ENCODE results near the gene HOXB3. TPM values are rescaled to one million over a fixed set of nuclear protein-coding genes. Genes with fewer than 3 reads are reported as not detected.
"Not testable (repeated sequence)": the region's sequence is repeated elsewhere in the genome, so short reads cannot be mapped to it uniquely, and the experiment has no call there.

Gene HOXB3
- total RNA-seq, 2 experiments from 2014 or later = 8.2 to 10.3 TPM

DNA sequence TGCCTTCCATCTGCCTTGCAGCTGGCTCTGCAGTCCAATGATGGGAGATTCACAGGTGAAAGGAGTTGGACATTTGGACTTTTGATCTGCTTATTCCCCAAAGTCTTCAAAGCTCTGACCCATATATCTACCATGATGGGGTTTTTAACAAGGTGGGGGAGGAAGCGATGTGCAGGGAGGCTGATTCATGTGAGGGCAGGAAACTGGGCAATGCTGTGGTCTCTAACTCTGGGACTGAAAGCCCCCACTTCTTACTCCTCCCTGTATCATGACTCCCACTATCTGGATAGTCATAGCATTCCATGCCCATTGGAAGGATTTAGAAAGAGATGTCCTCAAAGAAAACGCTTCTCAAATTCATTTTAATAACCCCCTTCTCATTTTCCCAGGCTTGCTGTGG is 75.6 kb downstream of the HOXB3 start:
- H3K27ac Mint-ChIP-seq = peak overlapping the region; percentile 35
- H3K4me1 Mint-ChIP-seq (ENCODE audit: low read depth) = peaks cover 54% of the 10 kb centered on the region
- H3K27me3 Mint-ChIP-seq (ENCODE audit: low read depth) = peaks cover 32% of the 10 kb centered on the region
- H3K4me3 Mint-ChIP-seq = no peak overlapping the region
- ChIA-PET POLR2A (interaction anchor here (0.8 to 1.3 kb wide), 3 partner anchors 22 to 29 kb away, joined by 3 to 5 read pairs (median 3); no protein-coding TSS in a partner anchor), CTCF (interaction anchor here (0.7 to 2.5 kb wide), 8 partner anchors 9 to 252 kb away, joined by 3 to 22 read pairs (median 7); partner anchors contain the start of gene HOXB5)
- no peaks in the 10 kb centered on the region for H3K36me3 Mint-ChIP-seq (ENCODE audit: low read depth)
- ATAC-seq = no peak
- DNase-seq = no peak
- no peaks in the 10 kb centered on the region for H3K9me3 Mint-ChIP-seq (ENCODE audit: insufficient read depth)

DNA sequence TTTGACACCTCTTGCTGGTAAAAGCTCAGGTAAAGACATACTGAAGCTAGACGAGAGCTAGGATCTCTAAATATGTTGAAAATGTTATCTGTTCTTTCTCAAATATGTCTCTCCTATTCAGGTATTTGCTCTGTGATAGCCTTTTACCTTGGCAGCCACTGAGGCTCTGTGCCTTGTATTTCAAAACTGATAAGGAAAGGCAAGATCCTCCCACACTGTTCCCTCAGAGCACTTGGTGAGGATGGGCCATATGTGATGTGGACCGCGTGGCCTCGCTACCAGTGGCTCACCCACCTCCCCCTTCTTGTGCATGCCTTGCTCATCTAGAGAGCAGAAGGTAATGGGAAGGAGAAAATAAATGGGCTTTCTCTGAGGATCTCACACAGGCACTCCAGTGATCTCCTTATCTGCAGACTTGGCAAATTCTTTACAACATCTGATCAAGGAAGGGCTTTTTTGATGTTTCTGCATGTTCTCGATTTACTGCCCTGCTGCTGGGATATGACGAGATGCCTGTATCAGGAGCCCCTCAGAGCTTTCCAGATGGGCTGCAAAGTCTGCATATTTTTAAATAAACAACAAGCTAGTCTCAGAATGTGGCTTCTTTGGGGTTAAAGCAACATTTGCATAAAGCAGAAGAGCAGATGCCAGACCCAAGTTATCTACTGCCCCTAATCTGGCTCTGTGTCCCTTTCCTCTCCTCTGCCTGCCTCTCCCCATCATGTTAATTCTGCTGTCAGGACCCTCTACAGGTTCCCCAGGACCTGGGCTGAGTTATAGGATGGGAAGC is 76.2 kb downstream of the HOXB3 start:
- no peaks in the 10 kb centered on the region for H3K36me3 Mint-ChIP-seq (ENCODE audit: low read depth)
- DNase-seq (no peak), ATAC-seq (no peak)
- ChIA-PET CTCF (interaction anchor here (0.7 to 2.5 kb wide), 12 partner anchors 8 to 251 kb away, joined by 3 to 22 read pairs (median 6); partner anchors contain the start of gene HOXB5), POLR2A (interaction anchor here (0.8 to 1.3 kb wide), 4 partner anchors 21 to 34 kb away, joined by 3 to 5 read pairs (median 3); no protein-coding TSS in a partner anchor)
- peaks cover 52% of the 10 kb centered on the region for H3K4me1 Mint-ChIP-seq (ENCODE audit: low read depth)
- H3K4me3 Mint-ChIP-seq = peak overlapping the region; percentile 49
- peak overlapping the region; percentile 54 for H3K27ac Mint-ChIP-seq
- H3K9me3 Mint-ChIP-seq (ENCODE audit: insufficient read depth) = no peaks in the 10 kb centered on the region
- peaks cover 32% of the 10 kb centered on the region for H3K27me3 Mint-ChIP-seq (ENCODE audit: low read depth)

DNA sequence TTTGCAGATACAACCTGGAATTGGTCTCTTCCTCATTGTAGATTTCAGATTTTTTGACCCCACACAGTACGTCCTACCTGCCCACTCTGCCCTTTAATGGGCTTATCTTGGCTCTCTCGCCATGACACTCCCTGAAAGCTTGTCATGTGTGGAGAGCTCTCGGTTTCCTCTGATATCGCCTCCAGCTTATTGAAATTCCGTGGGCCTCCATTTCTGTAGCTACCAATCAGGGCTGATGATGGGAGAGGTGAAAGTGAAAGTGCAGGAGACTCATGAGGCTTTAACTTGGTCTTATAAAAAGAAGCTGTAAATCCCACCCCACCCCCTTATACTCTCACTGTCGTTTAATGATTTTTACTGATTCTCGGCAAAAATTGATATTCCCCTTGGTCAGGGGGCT is 76.9 kb downstream of the HOXB3 start:
- Mint-ChIP-seq H3K9me3 (ENCODE audit: insufficient read depth) (no peaks in the 10 kb centered on the region), H3K36me3 (ENCODE audit: low read depth) (no peaks in the 10 kb centered on the region), H3K27ac (peak overlapping the region; percentile 82), H3K4me1 (ENCODE audit: low read depth) (peaks cover 52% of the 10 kb centered on the region), H3K4me3 (peak overlapping the region; percentile 49), H3K27me3 (ENCODE audit: low read depth) (peaks cover 32% of the 10 kb centered on the region)
- POLR2A ChIA-PET = interaction anchor here (0.8 to 1.3 kb wide), 3 partner anchors 21 to 35 kb away, joined by 3 to 5 read pairs (median 3); no protein-coding TSS in a partner anchor
- DNase-seq (peak; percentile 52), ATAC-seq (peak; percentile 62)
- CTCF ChIA-PET = interaction anchor here (0.9 to 2.5 kb wide), 10 partner anchors 9 to 178 kb away, joined by 3 to 22 read pairs (median 6); partner anchors contain the start of gene HOXB5

DNA sequence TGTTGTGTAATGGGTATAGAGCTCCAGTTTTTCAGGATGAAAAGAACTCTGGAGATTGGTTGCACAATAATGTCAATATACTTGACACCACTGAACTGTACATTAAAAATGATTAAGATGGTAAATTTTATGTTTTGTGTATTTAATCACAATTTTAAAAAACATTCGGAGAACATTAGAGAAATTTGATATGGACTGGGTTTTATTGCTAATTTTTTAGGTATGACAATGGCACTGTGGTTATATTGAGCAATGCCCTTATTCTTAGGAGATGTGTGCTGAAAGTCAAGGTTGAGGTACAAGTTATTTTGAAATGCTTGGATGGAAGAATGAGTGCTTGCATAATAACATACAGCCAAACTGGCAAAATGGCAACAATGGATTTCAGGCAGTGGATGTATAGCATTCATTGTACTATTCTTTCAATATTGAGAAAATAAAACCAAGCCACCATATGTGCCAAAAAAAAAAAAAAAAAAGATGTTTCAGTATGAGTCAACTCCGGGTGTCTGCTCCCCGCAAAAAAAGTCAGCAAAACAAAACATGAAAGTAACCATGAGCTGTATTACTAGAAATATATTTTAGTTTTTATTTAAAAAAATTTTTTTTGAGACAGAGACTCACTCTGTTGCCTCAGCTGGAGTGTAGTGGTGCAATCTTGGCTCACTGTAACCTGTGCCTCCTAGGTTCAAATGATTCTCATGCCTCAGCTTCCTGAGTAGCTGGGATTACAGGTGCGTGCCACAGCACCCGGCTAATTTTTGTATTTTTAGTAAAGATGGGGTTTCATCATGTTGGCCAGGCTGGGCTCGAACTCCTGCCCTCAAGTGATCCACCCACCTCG is 79.1 kb downstream of the HOXB3 start:
- peak overlapping the region; percentile 23 for H3K4me3 Mint-ChIP-seq
- ATAC-seq = peak; percentile 78
- no peaks in the 10 kb centered on the region for H3K36me3 Mint-ChIP-seq (ENCODE audit: low read depth)
- H3K27me3 Mint-ChIP-seq (ENCODE audit: low read depth) = peaks cover 16% of the 10 kb centered on the region
- CTCF ChIA-PET = interaction anchor here (0.7 to 1.7 kb wide), 7 partner anchors 10 to 1337 kb away, joined by 3 to 17 read pairs (median 4); partner anchors contain the start of gene TAC4
- peaks cover 70% of the 10 kb centered on the region for H3K4me1 Mint-ChIP-seq (ENCODE audit: low read depth)
- POLR2A ChIA-PET = interaction anchor here (0.6 kb wide), 1 partner anchor 31 kb away, joined by 3 read pairs; no protein-coding TSS in a partner anchor
- H3K9me3 Mint-ChIP-seq (ENCODE audit: insufficient read depth) = no peaks in the 10 kb centered on the region
- DNase-seq = peak; percentile 67
- H3K27ac Mint-ChIP-seq = peak overlapping the region; percentile 88

DNA sequence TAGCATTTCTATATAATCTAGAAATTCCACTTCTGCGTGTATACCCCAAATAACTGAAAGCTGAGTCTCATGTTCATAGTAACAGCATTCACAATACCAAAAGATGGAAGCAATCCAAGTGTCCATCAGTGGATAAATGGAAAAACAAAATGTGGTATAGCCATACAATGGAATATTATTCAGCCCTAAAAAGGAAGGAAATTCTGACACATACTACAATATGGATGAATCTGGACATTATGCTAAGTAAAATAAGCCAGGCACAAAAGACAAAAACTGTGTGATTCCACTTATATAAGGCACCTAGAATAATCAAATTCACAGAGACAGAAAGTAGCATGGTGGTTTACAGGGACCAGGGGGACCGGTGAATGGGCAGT is 79.7 kb downstream of the HOXB3 start:
- DNase-seq (no peak), ATAC-seq (no peak)
- Mint-ChIP-seq H3K4me1 (ENCODE audit: low read depth) (peaks cover 76% of the 10 kb centered on the region), H3K9me3 (ENCODE audit: insufficient read depth) (no peaks in the 10 kb centered on the region), H3K36me3 (ENCODE audit: low read depth) (no peaks in the 10 kb centered on the region), H3K27ac (peak overlapping the region; percentile 50), H3K4me3 (peak overlapping the region; percentile 1), H3K27me3 (ENCODE audit: low read depth) (peaks cover 12% of the 10 kb centered on the region)
- ChIA-PET POLR2A (no interaction called here), CTCF (interaction anchor here (0.7 to 1.7 kb wide), 6 partner anchors 9 to 159 kb away, joined by 3 to 17 read pairs (median 3); no protein-coding TSS in a partner anchor)

DNA sequence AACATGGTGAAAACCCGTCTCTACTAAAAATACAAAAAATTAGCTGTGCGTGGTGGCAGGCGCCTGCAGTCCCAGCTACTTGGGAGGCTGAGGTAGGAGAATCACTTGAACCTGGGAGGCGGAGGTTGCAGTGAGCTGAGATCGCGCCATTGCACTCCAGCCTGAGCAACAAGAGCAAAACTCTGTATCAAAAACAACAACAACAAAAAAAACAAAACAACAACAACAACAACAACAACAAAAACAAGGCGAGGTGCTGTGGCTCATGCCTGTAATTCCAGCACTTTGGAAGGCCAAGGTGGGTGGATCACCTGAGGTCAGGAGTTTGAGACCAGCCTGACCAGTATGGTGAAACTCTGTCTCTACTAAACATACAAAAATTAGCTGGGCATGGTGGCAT is 80.3 kb downstream of the HOXB3 start:
- POLR2A ChIA-PET = interaction anchor here (0.8 kb wide), 1 partner anchor 13 kb away, joined by 3 read pairs; no protein-coding TSS in a partner anchor
- H3K4me3 Mint-ChIP-seq; H3K36me3 Mint-ChIP-seq (ENCODE audit: low read depth); H3K27me3 Mint-ChIP-seq (ENCODE audit: low read depth); DNase-seq; H3K9me3 Mint-ChIP-seq (ENCODE audit: insufficient read depth); ATAC-seq; H3K27ac Mint-ChIP-seq: not testable (repeated sequence)
- CTCF ChIA-PET = interaction anchor here (0.7 to 1.1 kb wide), 2 partner anchors 12 to 32 kb away, joined by 3 read pairs; no protein-coding TSS in a partner anchor
- peaks cover 76% of the 10 kb centered on the region for H3K4me1 Mint-ChIP-seq (ENCODE audit: low read depth)

DNA sequence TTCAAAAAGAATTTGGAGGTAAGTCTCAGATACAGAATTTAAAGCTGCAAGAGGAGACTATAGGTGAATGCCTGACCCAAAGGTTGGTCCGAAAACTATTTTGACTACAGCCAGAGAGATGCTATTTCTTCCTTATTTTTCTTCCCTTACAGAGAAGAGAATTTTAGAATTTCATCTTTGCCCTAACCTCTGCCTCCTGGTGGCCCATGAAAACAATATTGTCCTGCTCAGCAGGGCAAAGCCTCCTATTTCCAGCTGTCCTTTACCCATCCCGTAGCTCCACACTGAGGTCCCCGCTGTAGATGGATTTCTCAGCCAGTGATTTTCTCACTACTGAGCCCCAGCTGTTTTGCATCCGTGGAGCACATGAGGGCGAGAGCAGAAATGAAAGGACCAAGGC is 83.8 kb downstream of the HOXB3 start:
- Mint-ChIP-seq H3K9me3 (ENCODE audit: insufficient read depth) (no peaks in the 10 kb centered on the region), H3K36me3 (ENCODE audit: low read depth) (no peaks in the 10 kb centered on the region), H3K4me3 (no peak overlapping the region), H3K27ac (peak overlapping the region; percentile 46), H3K27me3 (ENCODE audit: low read depth) (peaks cover 8% of the 10 kb centered on the region), H3K4me1 (ENCODE audit: low read depth) (peaks cover 48% of the 10 kb centered on the region)
- CTCF ChIA-PET = interaction anchor here (0.6 to 7.1 kb wide), 6 partner anchors 14 to 170 kb away, joined by 3 to 60 read pairs (median 3); no protein-coding TSS in a partner anchor
- DNase-seq = no peak
- no peak for ATAC-seq
- POLR2A ChIA-PET = interaction anchor here (0.6 to 1.3 kb wide), 5 partner anchors 38 to 117 kb away, joined by 3 to 4 read pairs (median 3); no protein-coding TSS in a partner anchor

DNA sequence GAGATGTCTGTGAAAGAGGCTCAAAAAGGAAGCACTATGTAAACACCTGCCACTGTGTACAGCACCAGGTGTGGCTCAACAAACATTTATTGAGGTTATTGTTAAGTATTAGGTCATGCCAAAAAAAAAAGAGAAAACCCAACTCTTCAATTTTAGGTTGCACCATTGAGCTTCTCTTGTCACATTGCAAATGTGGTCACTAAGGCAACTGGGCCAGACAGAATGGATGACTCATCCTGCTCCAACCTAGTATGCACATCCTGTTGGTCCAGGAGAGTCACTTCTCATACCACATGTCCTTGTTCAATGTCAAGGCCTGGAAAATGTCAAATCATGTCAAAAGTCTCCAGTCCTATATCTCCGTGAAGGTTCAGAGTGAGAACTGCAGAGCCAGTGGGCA is 84.3 kb downstream of the HOXB3 start:
- Mint-ChIP-seq H3K27me3 (ENCODE audit: low read depth) (peaks cover 9% of the 10 kb centered on the region), H3K36me3 (ENCODE audit: low read depth) (no peaks in the 10 kb centered on the region), H3K4me3 (no peak overlapping the region), H3K4me1 (ENCODE audit: low read depth) (peaks cover 45% of the 10 kb centered on the region), H3K27ac (peak overlapping the region; percentile 46), H3K9me3 (ENCODE audit: insufficient read depth) (no peaks in the 10 kb centered on the region)
- CTCF ChIA-PET = interaction anchor here (0.6 to 7.1 kb wide), 7 partner anchors 13 to 169 kb away, joined by 3 to 60 read pairs (median 3); no protein-coding TSS in a partner anchor
- DNase-seq (peak; percentile 79), ATAC-seq (peak; percentile 97)
- POLR2A ChIA-PET = interaction anchor here (0.6 to 1.3 kb wide), 5 partner anchors 38 to 117 kb away, joined by 3 to 4 read pairs (median 3); no protein-coding TSS in a partner anchor

DNA sequence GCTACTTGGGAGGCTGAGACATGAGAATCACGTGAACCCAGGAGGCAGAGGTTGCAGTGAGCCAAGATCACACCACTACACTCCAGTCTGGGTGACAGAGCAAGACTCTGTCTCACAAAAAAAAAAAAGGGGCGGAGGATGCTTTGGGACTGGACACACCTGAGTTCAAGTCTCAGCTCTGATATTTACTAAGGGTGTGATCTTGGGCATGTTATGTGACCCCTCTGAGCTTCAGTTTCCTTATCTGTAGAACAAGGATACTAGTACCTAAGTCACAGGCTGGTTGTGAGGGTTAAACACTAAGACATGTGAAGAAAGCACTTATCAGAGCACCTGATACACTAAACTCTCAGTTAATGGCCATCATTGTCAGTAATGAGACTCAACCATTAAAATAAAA is 85.1 kb downstream of the HOXB3 start:
- Mint-ChIP-seq H3K36me3 (ENCODE audit: low read depth) (no peaks in the 10 kb centered on the region), H3K9me3 (ENCODE audit: insufficient read depth) (no peaks in the 10 kb centered on the region), H3K27me3 (ENCODE audit: low read depth) (peaks cover 16% of the 10 kb centered on the region), H3K4me1 (ENCODE audit: low read depth) (peaks cover 38% of the 10 kb centered on the region), H3K27ac (no peak overlapping the region), H3K4me3 (no peak overlapping the region)
- ChIA-PET POLR2A (no interaction called here), CTCF (interaction anchor here (0.8 to 7.1 kb wide), 5 partner anchors 12 to 169 kb away, joined by 3 to 60 read pairs (median 7); no protein-coding TSS in a partner anchor)
- DNase-seq (no peak), ATAC-seq (no peak)

DNA sequence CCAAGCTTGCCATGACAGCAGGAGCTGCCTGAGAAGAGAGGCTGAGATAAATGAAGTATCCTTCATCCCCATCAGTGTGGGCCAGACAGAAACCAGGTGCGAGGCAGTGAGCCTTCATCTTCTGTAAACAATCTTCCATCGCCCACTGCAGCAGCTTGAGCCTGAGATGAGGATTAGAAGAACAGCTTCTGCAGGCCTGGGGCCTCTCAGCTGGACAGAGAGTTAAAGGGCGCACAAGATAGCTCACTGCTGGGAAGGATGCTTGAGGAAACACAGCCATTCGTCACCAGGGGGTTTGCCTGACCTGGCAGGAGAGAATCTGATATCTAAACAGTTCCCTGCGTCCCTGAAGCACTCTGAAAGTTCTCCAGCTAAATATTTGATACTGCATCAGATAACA is 86.3 kb downstream of the HOXB3 start:
- ChIA-PET POLR2A (interaction anchor here (0.9 kb wide), 1 partner anchor 38 kb away, joined by 3 read pairs; no protein-coding TSS in a partner anchor), CTCF (interaction anchor here (0.7 to 7.1 kb wide), 7 partner anchors 11 to 168 kb away, joined by 3 to 60 read pairs (median 7); partner anchors contain the start of gene HOXB5)
- no peak for ATAC-seq
- Mint-ChIP-seq H3K27ac (no peak overlapping the region), H3K27me3 (ENCODE audit: low read depth) (peaks cover 19% of the 10 kb centered on the region), H3K9me3 (ENCODE audit: insufficient read depth) (no peaks in the 10 kb centered on the region), H3K4me1 (ENCODE audit: low read depth) (peaks cover 36% of the 10 kb centered on the region), H3K36me3 (ENCODE audit: low read depth) (no peaks in the 10 kb centered on the region), H3K4me3 (no peak overlapping the region)
- no peak for DNase-seq

DNA sequence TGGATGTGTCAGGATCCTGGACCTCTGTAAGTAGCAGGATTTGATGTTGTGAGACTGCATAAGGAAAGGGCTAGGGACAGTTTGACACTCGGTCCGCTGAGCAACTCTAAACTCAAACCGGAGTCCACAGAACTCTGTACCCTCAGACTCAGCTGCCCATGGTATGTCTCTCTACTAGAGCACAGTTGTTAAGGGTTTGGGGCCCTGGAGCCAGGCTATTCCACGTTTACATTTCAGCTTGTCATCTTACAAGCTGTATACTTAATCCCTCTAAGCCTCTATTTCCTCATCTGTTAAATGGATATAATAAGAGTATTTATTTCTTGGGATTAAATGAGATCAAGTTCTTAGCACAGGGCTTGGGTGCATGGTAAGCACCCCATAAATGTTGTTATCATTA is 87.1 kb downstream of the HOXB3 start:
- peaks cover 36% of the 10 kb centered on the region for H3K4me1 Mint-ChIP-seq (ENCODE audit: low read depth)
- no peaks in the 10 kb centered on the region for H3K9me3 Mint-ChIP-seq (ENCODE audit: insufficient read depth)
- H3K27me3 Mint-ChIP-seq (ENCODE audit: low read depth) = peaks cover 28% of the 10 kb centered on the region
- ChIA-PET POLR2A (no interaction called here), CTCF (interaction anchor here (1.8 to 7.1 kb wide), 3 partner anchors 10 to 167 kb away, joined by 7 to 60 read pairs (median 8); partner anchors contain the start of gene HOXB5)
- no peak overlapping the region for H3K27ac Mint-ChIP-seq
- no peaks in the 10 kb centered on the region for H3K36me3 Mint-ChIP-seq (ENCODE audit: low read depth)
- H3K4me3 Mint-ChIP-seq = no peak overlapping the region
- ATAC-seq = no peak
- no peak for DNase-seq

Data from activated CD8-positive, alpha-beta T cell treated with anti-CD3 and anti-CD28 coated beads, Interleukin-2, amount 10 ng/mL, durations not matched to agents 7 days and 5 days (primary cell).